ENCODE measurements around the gene TRPM5.

Gene TRPM5

GRCh38 chr11:2409126-2409525 lies 35.2 kb downstream of the TRPM5 start:
- DNase-seq (ENCODE audit: low read depth in 1 of 2, low spot score in 1 of 2) = no peak
- Histone ChIP-seq H3K27me3 (ENCODE audit: insufficient read depth, poor library complexity, severe bottlenecking) (no peaks in the 10 kb centered on the region), H3K4me3 (replicated peaks; ENCODE audit: insufficient read depth, low read length) (no peak overlapping the region), H3K27ac (replicated peaks) (no peak overlapping the region)
- TF ChIP-seq SPI1 (IDR thresholded peaks at IDR 0.05; ENCODE audit: borderline replicate concordance, low read depth) (no peak), POLR2AphosphoS5 (IDR thresholded peaks at IDR 0.05; ENCODE audit: low read depth) (no peak), GABPA (IDR thresholded peaks at IDR 0.05; ENCODE audit: low read depth) (no peak), REST (IDR thresholded peaks at IDR 0.05; ENCODE audit: insufficient replicate concordance, low read depth) (no peak)
- TF ChIP-seq, protein P1, sequence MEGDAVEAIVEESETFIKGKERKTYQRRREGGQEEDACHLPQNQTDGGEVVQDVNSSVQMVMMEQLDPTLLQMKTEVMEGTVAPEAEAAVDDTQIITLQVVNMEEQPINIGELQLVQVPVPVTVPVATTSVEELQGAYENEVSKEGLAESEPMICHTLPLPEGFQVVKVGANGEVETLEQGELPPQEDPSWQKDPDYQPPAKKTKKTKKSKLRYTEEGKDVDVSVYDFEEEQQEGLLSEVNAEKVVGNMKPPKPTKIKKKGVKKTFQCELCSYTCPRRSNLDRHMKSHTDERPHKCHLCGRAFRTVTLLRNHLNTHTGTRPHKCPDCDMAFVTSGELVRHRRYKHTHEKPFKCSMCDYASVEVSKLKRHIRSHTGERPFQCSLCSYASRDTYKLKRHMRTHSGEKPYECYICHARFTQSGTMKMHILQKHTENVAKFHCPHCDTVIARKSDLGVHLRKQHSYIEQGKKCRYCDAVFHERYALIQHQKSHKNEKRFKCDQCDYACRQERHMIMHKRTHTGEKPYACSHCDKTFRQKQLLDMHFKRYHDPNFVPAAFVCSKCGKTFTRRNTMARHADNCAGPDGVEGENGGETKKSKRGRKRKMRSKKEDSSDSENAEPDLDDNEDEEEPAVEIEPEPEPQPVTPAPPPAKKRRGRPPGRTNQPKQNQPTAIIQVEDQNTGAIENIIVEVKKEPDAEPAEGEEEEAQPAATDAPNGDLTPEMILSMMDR (IDR thresholded peaks at IDR 0.05; ENCODE audit: insufficient read depth, low read length) = no peak

DNA sequence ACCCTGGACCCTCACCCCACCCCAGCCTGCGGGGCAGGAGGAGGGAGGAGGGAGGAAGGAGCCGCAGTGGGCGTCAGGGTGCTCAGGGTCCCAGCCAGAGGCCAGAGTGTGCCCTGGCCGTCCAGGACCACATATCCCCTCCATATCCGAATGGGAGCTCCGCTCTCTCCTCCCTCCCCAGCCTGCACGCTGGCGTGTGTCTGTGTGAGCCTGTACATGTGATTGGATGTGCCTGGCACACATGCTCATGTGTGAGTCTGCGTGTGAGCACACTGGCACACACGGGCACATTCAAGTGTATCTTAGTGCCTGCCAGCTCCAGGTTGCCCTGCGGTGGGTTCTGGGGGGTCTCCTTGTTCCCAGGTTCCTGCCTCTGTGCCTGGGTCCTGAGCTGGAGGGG lies 35.6 kb downstream of the TRPM5 start:
- TF ChIP-seq SPI1 (IDR thresholded peaks at IDR 0.05; ENCODE audit: borderline replicate concordance, low read depth) (no peak), REST (IDR thresholded peaks at IDR 0.05; ENCODE audit: insufficient replicate concordance, low read depth) (no peak), GABPA (IDR thresholded peaks at IDR 0.05; ENCODE audit: low read depth) (no peak), POLR2AphosphoS5 (IDR thresholded peaks at IDR 0.05; ENCODE audit: low read depth) (no peak)
- TF ChIP-seq, protein P1 (IDR thresholded peaks at IDR 0.05; ENCODE audit: insufficient read depth, low read length) = no peak
- H3K27ac ChIP-seq (replicated peaks) = no peak overlapping the region

GRCh38 chr11:2406878-2407410 lies 37.4 kb downstream of the TRPM5 start:
- Histone ChIP-seq H3K4me3 (replicated peaks; ENCODE audit: insufficient read depth, low read length) (no peak overlapping the region), H3K27ac (replicated peaks) (no peak overlapping the region), H3K27me3 (ENCODE audit: insufficient read depth, poor library complexity, severe bottlenecking) (no peaks in the 10 kb centered on the region)
- DNase-seq (ENCODE audit: low read depth in 1 of 2, low spot score in 1 of 2) = no peak
- TF ChIP-seq REST (IDR thresholded peaks at IDR 0.05; ENCODE audit: insufficient replicate concordance, low read depth) (no peak), SPI1 (IDR thresholded peaks at IDR 0.05; ENCODE audit: borderline replicate concordance, low read depth) (no peak), POLR2AphosphoS5 (IDR thresholded peaks at IDR 0.05; ENCODE audit: low read depth) (no peak), GABPA (IDR thresholded peaks at IDR 0.05; ENCODE audit: low read depth) (no peak)
- TF ChIP-seq, protein P1 (IDR thresholded peaks at IDR 0.05; ENCODE audit: insufficient read depth, low read length) = no peak

More for the DNA sequence above, 35.6 kb downstream of the TRPM5 start:
- H3K4me3 ChIP-seq (replicated peaks; ENCODE audit: insufficient read depth, low read length) = no peak overlapping the region
- no peaks in the 10 kb centered on the region for H3K27me3 ChIP-seq (ENCODE audit: insufficient read depth, poor library complexity, severe bottlenecking)
- DNase-seq (ENCODE audit: low read depth in 1 of 2, low spot score in 1 of 2) = no peak

All from HL-60 (cell line).